Smooth muscle cell (in vitro differentiated cells): ENCODE results near the gene YOD1. TPM values are rescaled to one million over a fixed set of nuclear protein-coding genes. Genes with fewer than 3 reads are reported as not detected.

Experiments
- DNase-seq: peaks from one replicate; lab custom pipeline; 2025; ENCODE audit not compliant: unreplicated experiment; lab: John Stamatoyannopoulos, UW
- H2AFZ ChIP-seq: fragments of 200-600 bp; sonication (generic); 2 replicates; pipeline ENCODE4 v1.6.0; 2016; ENCODE audit warnings: antibody characterized with exemption, low read depth, mild to moderate bottlenecking
- H3F3A ChIP-seq: fragments of 200-600 bp; sonication (generic); 2 replicates; pipeline ENCODE4 v1.6.0; 2017; ENCODE audit warnings: antibody characterized with exemption, low read depth
- H3K27ac ChIP-seq: fragments of 200-600 bp; sonication (generic); 2 replicates; pipeline ENCODE4 v1.5.1; 2016; ENCODE audit warnings: low read depth, mild to moderate bottlenecking
- H3K27me3 ChIP-seq: fragments of 200-600 bp; sonication (generic); 2 replicates; pipeline ENCODE4 v1.6.1; 2016; ENCODE audit warnings: low read depth, mild to moderate bottlenecking
- H3K36me3 ChIP-seq: fragments of 200-600 bp; sonication (generic); 2 replicates; pipeline ENCODE4 v1.5.1; 2016; ENCODE audit warnings: low read depth
- H3K4me1 ChIP-seq: fragments of 200-600 bp; sonication (generic); 2 replicates; pipeline ENCODE4 v1.5.1; 2016; ENCODE audit warnings: low read depth
- H3K4me2 ChIP-seq: fragments of 200-600 bp; sonication (generic); 2 replicates; pipeline ENCODE4 v1.6.0; 2016; ENCODE audit warnings: mild to moderate bottlenecking
- H3K4me3 ChIP-seq: fragments of 200-600 bp; sonication (generic); 2 replicates; pipeline ENCODE4 v1.5.1; 2016; ENCODE audit warnings: mild to moderate bottlenecking
- H3K79me2 ChIP-seq: fragments of 200-600 bp; sonication (generic); 2 replicates; pipeline ENCODE4 v1.6.0; 2016; ENCODE audit warnings: low read depth, mild to moderate bottlenecking
- H3K9ac ChIP-seq: fragments of 200-600 bp; sonication (generic); 2 replicates; pipeline ENCODE4 v1.6.0; 2016; ENCODE audit warnings: low read depth
- H3K9me3 ChIP-seq: fragments of 200-600 bp; sonication (generic); replicated peaks from 2 replicates; pipeline ENCODE4 v1.5.1; 2016; ENCODE audit warnings: low read depth
- H4K20me1 ChIP-seq: fragments of 200-600 bp; sonication (generic); 2 replicates; pipeline ENCODE4 v1.6.0; 2016; ENCODE audit warnings: low read depth
- WGBS: methylation state at CpG from one replicate; pipeline ENCODE4 v1.1.7; 2016; ENCODE audit warnings: low lambda C conversion rate; 5-methylcytosine and 5-hydroxymethylcytosine counted together
- polyA plus RNA-seq: library from polyadenylated mRNA; unstranded; fragments of >200 nt; fragmentation: Nextera tagmentation; extraction: Ambion mirVana; gene quantifications from 2 replicates; pipeline ENCODE4 v1.2.1, GENCODE V29; 2016
- total RNA-seq: library from RNA; depleted of rRNA; stranded (reverse); fragments of >200 nt; gene quantifications from 2 replicates; pipeline ENCODE4 v1.2.3, GENCODE V29; 2014
- TF ChIP-seq, protein P1 (sequence below): fragments of 200-600 bp; sonication (generic); IDR thresholded peaks from 2 replicates; pipeline ENCODE4 v1.5.1; 2017; ENCODE audit warnings: borderline replicate concordance, mild to moderate bottlenecking, antibody characterized with exemption; ENCODE audit not compliant: insufficient read depth, poor library complexity, severe bottlenecking

Gene YOD1
- total and polyA plus RNA-seq, 2 experiments from 2014 or later = 3.8 to 31.9 TPM

DNA sequence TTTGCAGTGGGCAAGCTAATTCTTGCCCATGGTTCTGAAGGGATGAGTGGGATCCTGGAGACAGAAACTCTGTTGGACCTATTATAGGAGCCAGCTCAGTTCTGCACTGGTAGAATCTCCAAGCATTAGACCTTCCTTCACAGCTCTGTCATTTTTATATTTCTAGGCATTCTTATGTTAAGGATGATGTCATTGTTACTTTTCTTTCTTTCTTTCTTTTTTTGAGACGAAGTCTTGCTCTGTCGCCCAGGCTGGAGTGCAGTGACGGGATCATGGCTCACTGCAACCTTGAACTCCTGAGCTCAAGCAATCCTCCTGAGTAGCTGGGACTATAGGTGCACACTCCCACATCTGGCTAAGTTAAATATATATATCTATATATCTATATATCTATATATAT is 9.6 kb upstream of the YOD1 start:
- Histone ChIP-seq H3K27me3 (no peaks in the 10 kb centered on the region), H3K4me1 (peaks cover 2% of the 10 kb centered on the region), H3K9me3 (no peaks in the 10 kb centered on the region), H3K9ac (no peak overlapping the region), H3K79me2 (no peaks in the 10 kb centered on the region), H4K20me1 (no peaks in the 10 kb centered on the region), H2AFZ (no peak overlapping the region), H3K4me3 (no peak overlapping the region), H3F3A (no peaks in the 10 kb centered on the region), H3K27ac (no peak overlapping the region), H3K36me3 (no peaks in the 10 kb centered on the region), H3K4me2 (no peak overlapping the region)
- no peak for DNase-seq
- TF ChIP-seq, protein P1, sequence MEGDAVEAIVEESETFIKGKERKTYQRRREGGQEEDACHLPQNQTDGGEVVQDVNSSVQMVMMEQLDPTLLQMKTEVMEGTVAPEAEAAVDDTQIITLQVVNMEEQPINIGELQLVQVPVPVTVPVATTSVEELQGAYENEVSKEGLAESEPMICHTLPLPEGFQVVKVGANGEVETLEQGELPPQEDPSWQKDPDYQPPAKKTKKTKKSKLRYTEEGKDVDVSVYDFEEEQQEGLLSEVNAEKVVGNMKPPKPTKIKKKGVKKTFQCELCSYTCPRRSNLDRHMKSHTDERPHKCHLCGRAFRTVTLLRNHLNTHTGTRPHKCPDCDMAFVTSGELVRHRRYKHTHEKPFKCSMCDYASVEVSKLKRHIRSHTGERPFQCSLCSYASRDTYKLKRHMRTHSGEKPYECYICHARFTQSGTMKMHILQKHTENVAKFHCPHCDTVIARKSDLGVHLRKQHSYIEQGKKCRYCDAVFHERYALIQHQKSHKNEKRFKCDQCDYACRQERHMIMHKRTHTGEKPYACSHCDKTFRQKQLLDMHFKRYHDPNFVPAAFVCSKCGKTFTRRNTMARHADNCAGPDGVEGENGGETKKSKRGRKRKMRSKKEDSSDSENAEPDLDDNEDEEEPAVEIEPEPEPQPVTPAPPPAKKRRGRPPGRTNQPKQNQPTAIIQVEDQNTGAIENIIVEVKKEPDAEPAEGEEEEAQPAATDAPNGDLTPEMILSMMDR = no peak
- 66% methylated on average over 3 of the region's 3 CpGs for WGBS

DNA sequence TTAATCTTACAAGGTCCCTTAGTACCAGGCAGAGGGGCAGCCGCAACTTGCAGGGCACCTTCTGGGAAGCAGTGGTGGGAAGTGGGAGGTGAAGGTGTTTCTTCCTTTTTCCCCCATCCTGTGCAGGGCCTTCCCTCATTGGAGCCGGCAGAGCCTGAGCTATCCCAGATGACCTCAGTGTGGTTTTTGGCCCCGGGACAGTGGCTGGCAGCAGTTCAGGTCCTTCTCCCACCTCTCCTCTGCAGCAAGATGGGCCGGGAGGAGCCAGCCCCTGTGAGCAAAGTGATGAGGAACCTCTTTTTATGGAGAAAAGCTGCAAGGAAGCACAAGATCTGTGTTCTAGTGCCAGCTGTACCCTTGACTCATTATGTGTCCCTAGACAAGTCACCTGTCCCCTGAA is 8.9 kb upstream of the YOD1 start:
- no peak overlapping the region for H2AFZ ChIP-seq
- H3K27ac ChIP-seq = no peak overlapping the region
- H3K4me1 ChIP-seq = peaks cover 2% of the 10 kb centered on the region
- no peaks in the 10 kb centered on the region for H4K20me1 ChIP-seq
- no peak overlapping the region for H3K9ac ChIP-seq
- no peaks in the 10 kb centered on the region for H3K27me3 ChIP-seq
- WGBS = 97% methylated on average over 4 of the region's 4 CpGs
- TF ChIP-seq, protein P1 = no peak
- H3K4me3 ChIP-seq = no peak overlapping the region
- no peak overlapping the region for H3K4me2 ChIP-seq
- no peaks in the 10 kb centered on the region for H3K9me3 ChIP-seq
- no peak for DNase-seq
- H3F3A ChIP-seq = no peaks in the 10 kb centered on the region
- H3K36me3 ChIP-seq = no peaks in the 10 kb centered on the region
- no peaks in the 10 kb centered on the region for H3K79me2 ChIP-seq

DNA sequence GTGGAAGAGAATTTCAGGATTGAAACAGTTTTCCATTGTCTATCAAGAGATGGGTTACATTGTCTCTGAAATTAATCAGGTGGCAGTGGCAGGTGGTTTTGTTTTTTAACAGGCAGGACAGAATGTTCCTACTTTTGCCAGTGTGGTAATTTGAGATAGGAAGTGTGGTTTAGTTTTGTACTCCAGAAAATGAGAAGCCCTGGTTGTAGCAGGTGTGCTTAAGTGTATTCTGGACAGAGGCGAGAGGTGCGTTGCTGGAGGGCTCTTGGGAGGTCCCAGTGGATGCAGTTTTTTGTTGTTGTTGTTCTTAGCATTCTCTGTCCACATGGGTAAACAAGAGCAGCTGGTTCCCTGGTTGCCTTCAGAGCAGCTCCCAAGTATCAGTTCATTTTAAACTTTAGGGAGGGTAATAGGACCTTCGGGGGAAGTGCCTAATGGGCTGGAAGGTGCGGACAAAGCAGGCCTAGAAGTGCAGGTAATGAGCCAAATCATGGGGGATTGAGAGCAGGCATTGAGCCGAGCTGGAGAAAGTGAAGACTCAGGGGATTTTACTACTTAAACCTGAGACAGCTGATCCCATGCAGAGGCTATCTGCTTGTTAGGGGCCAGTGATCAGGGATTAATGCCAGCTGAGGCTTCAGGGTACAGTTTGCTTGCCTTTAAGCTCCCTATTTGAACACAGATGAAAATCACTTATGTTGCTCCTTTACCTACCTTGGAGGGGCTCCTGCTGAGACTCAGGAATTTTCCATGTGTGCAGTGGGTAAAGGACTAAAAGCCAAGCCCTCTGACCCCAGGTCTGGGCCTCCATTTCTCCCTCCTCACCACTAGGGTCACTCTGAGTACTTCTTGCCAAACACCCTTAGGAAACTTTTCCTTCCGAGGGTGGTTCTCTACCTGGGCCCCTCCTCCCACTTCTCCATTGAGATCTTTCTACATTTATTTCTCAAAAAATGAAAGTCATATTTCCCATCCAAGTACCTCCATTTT is 8.2 kb upstream of the YOD1 start:
- H3K36me3 ChIP-seq = no peaks in the 10 kb centered on the region
- no peak overlapping the region for H3K9ac ChIP-seq
- no peaks in the 10 kb centered on the region for H3K27me3 ChIP-seq
- WGBS = 84% methylated on average over 6 of the region's 6 CpGs
- no peak overlapping the region for H3K4me3 ChIP-seq
- H3K4me2 ChIP-seq = no peak overlapping the region
- TF ChIP-seq, protein P1 = no peak
- peaks cover 2% of the 10 kb centered on the region for H3K4me1 ChIP-seq
- H3K9me3 ChIP-seq = no peaks in the 10 kb centered on the region
- no peak overlapping the region for H2AFZ ChIP-seq
- DNase-seq = no peak
- no peaks in the 10 kb centered on the region for H3K79me2 ChIP-seq
- H3F3A ChIP-seq = no peaks in the 10 kb centered on the region
- H3K27ac ChIP-seq = no peak overlapping the region
- H4K20me1 ChIP-seq = no peaks in the 10 kb centered on the region
